Activated CD4-positive, alpha-beta T cell treated with anti-CD3 and anti-CD28 coated beads, Interleukin-10, Interleukin-2, amounts not matched to agents 100 ng/mL and 50 ng/mL, durations not matched to agents 16 hours and 8 hours (primary cell): ENCODE data around the gene PSMA8.
"Not testable (repeated sequence)": the region's sequence is repeated elsewhere in the genome, so short reads cannot be mapped to it uniquely, and the experiment has no call there.

Experiments used
- DNase-seq: peaks from one replicate; pipeline ENCODE4 v3.0.0-alpha.2; 2020

The PSMA8 gene

DNA sequence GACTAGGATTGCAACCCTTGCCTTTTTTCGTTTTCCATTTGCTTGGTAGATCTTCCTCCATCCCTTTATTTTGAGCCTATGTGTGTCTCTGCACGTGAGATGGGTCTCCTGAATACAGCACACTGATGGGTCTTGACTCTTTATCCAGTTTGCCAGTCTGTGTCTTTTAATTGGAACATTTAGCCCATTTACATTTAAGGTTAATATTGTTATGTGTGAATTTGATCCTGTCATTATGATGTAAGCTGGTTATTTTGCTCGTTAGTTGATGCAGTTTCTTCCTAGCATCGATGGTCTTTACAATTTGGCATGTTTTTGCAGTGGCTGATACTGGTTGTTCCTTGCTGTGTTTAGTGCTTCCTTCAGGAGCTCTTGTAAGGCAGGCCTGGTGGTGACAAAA is 108.7 kb downstream of the PSMA8 start:
- not testable (repeated sequence) for DNase-seq
